Psoas muscle (tissue), 8 donors: ENCODE data around the gene PLCXD3. TPM values are rescaled to one million over a fixed set of nuclear protein-coding genes. Genes with fewer than 3 reads are reported as not detected.

Experiments used
- ATAC-seq, 4 donors: fragments of 200-7000 bp; cut with Tn5 transposase; one replicate each; pipeline ENCODE4 v1.9.1; 2020; ENCODE audit warnings: moderate library complexity in 3 of 4, mild to moderate bottlenecking in 2 of 4
- DNase-seq, 2 donors: peaks; one replicate each; pipeline ENCODE4 v3.0.0-alpha.2; 2020
- H3K27ac ChIP-seq: fragments of 200-600 bp; one replicate; pipeline ENCODE4 v1.8.0; 2022
- H3K27me3 ChIP-seq, 3 donors: fragments of 200-600 bp in 1 of 3; one replicate each; pipeline versions ENCODE4 v1.6.1 to v1.8.0; 2013 to 2022; ENCODE audit warnings: low read length in 2 of 3, mild to moderate bottlenecking in 2 of 3, moderate library complexity in 1 of 3; ENCODE audit not compliant: insufficient read depth in 3 of 3
- H3K36me3 ChIP-seq, 2 donors: fragments of 200-600 bp in 1 of 2; one replicate each; pipeline versions ENCODE4 v1.6.1 to v1.8.0; 2013 to 2022; ENCODE audit warnings: low read depth in 1 of 2, mild to moderate bottlenecking in 1 of 2, moderate library complexity in 1 of 2; ENCODE audit not compliant: insufficient read depth in 1 of 2
- H3K4me1 ChIP-seq: fragments of 200-600 bp; one replicate; pipeline ENCODE4 v1.8.0; 2022
- H3K4me3 ChIP-seq: fragments of 200-600 bp; one replicate; pipeline ENCODE4 v1.8.0; 2022; ENCODE audit warnings: mild to moderate bottlenecking
- H3K9me3 ChIP-seq: fragments of 200-600 bp; one replicate; pipeline ENCODE4 v1.8.0; 2022
- CTCF ChIP-seq: fragments of 200-600 bp; IDR thresholded peaks from one replicate; pipeline ENCODE4 v1.8.0; 2022; ENCODE audit warnings: antibody characterized with exemption
- WGBS, 3 donors: extraction: QIAGEN DNeasy Blood & Tissue Kit; methylation state at CpG; one replicate each; pipeline versions ENCODE4 v1.1.6 to v1.1.7; 2013; 5-methylcytosine and 5-hydroxymethylcytosine counted together
- intact Hi-C, 2 donors: fragments of 100-400 bp; cut with DNase I; formaldehyde crosslinking; loops; one replicate each; pipeline versions ENCODE4 v1.11.0 to v1.14.2; 2022
- polyA plus RNA-seq, 3 donors: library from polyadenylated mRNA; stranded (reverse); fragments of 200-250 nt; gene quantifications; one replicate each; pipeline ENCODE4 v1.2.3, GENCODE V29; 2013
- total RNA-seq, 4 donors: library from RNA; stranded (reverse); fragmentation: NEBNext Ultra II Directional in 2 of 4; extraction: Animal tissue kit (Norgen Biotek cat#: 25700) in 2 of 4; gene quantifications; one replicate each; pipeline versions ENCODE4 v1.2.1 to v1.2.4, GENCODE V29; 2021 to 2023
- donor health status: healthy with polysubstance abuse.
- donor health status: DM: no; HTN: no; CAD: no; lungs with moderate emphysema.
- donor health status: Bipolar disorder and iron deficiency.
- donor health status: healthy.
- donor health status: DM: yes; HTN: yes; CAD: no.
- donor health status: DM: no; HTN: no; CAD: no.
- donor health status: DM: no; HTN: no; CAD: no.
- donor health status: DM: yes; HTN: yes; CAD: no.

PLCXD3 gene
- total and polyA plus RNA-seq, 7 donors = 0.12 to 0.73 (median 0.22) TPM

- H3K9me3 ChIP-seq = no peaks in the 10 kb centered on the region
- H3K4me3 ChIP-seq = no peak overlapping the region
- ATAC-seq (no peak), DNase-seq (no peak)
- no peak overlapping the region for H3K27ac ChIP-seq
- H3K36me3 ChIP-seq = no peaks in the 10 kb centered on the region
- intact Hi-C loops = no loop called here
- H3K27me3 ChIP-seq = peaks cover 0 to 2% (median 0%) of the 10 kb centered on the region in 3 donors
- 37 to 44% (median 42%) methylated on average over 12 of the region's 12 CpGs for WGBS, 3 donors
- H3K4me1 ChIP-seq = no peaks in the 10 kb centered on the region
- no peak for TF ChIP-seq CTCF
These were observed 229.1 kb downstream of the PLCXD3 start for GRCh38 chr5:41281215-41281810.

GRCh38 chr5:41279040-41279439 lies 231.4 kb downstream of the PLCXD3 start:
- intact Hi-C loops = no loop called here
- no peaks in the 10 kb centered on the region for H3K9me3 ChIP-seq
- no peaks in the 10 kb centered on the region for H3K4me1 ChIP-seq
- H3K27ac ChIP-seq = no peak overlapping the region
- H3K36me3 ChIP-seq = no peaks in the 10 kb centered on the region
- 59 to 74% (median 63%) methylated on average over 2 of the region's 2 CpGs for WGBS, 3 donors
- H3K4me3 ChIP-seq = no peak overlapping the region
- DNase-seq = no peak
- H3K27me3 ChIP-seq = peaks cover 0 to 2% (median 0%) of the 10 kb centered on the region in 3 donors
- no peak for TF ChIP-seq CTCF
- no peak for ATAC-seq

GRCh38 chr5:41277476-41278245 lies 232.7 kb downstream of the PLCXD3 start:
- peaks cover 0 to 2% (median 0%) of the 10 kb centered on the region in 3 donors for H3K27me3 ChIP-seq
- H3K4me1 ChIP-seq = no peaks in the 10 kb centered on the region
- no peak for TF ChIP-seq CTCF
- no peak overlapping the region for H3K4me3 ChIP-seq
- intact Hi-C loops = no loop called here
- H3K36me3 ChIP-seq = no peaks in the 10 kb centered on the region
- DNase-seq (no peak), ATAC-seq (no peak)
- WGBS, 3 donors = 54 to 57% (median 56%) methylated on average over 4 of the region's 4 CpGs
- no peaks in the 10 kb centered on the region for H3K9me3 ChIP-seq
- no peak overlapping the region for H3K27ac ChIP-seq

- DNase-seq = no peak
- Histone ChIP-seq H3K27ac (no peak overlapping the region), H3K4me1 (no peaks in the 10 kb centered on the region), H3K27me3 (no peaks in the 10 kb centered on the region), H3K9me3 (no peaks in the 10 kb centered on the region), H3K4me3 (no peak overlapping the region), H3K36me3 (no peaks in the 10 kb centered on the region)
- intact Hi-C loops = no loop called here
- TF ChIP-seq CTCF = no peak
- 77 to 81% (median 79%) methylated on average over 8 of the region's 8 CpGs for WGBS, 3 donors
- ATAC-seq = no peak
These were observed 234.4 kb downstream of the PLCXD3 start for GRCh38 chr5:41275813-41276512.
